GM21737 (cell line): Measurements from ENCODE around the gene C3orf38.
A peak's percentile ranks its signal among the peaks of the same experiment; 100 is the strongest.
"Not testable (repeated sequence)": the region's sequence is repeated elsewhere in the genome, so short reads cannot be mapped to it uniquely, and the experiment has no call there.

Experiments
- ATAC-seq: cut with Tn5 transposase; IDR thresholded peaks from one replicate; pipeline ENCODE4 v1.9.1; 2021; ENCODE audit warnings: mild to moderate bottlenecking, moderate library complexity; ENCODE audit not compliant: unreplicated experiment

Gene C3orf38

DNA sequence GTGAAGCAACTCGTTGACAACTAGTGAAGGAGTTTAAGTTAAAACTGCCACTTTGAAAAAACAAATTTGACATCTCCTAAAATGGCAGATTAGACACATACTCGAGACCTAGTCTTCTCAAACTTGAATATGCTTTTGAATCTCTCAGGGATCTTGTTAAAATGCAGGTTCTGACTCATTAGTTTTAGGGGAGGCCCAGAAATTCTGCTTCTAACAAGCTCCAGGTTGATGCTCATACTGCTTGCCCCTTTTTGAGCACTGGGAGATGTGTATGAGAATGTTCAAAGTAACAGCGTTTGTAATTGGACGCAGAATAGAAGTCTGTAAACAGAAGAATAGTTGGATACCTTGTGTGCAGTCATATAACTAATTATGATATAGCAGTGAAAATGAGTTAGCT lies 1.6 kb downstream of the C3orf38 start:
- ATAC-seq, result no peak

DNA sequence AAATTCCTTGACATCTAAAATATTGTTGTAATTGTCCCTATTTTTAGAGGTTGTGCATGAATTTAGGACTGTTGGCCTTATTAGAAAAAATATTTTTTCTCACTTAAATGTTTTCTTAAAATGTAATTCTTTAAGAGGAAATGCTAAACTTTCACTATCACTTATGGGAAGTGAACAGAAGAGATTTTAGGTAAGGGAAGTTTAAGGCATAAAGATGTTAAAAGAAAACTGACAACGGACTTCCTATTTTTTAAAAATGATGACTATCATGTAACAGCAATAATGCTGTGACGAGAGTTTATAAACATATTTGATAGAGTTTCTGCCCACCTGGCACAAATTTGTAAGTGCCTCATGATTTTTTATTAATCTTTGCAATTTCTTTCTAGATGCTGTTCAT lies 3.1 kb downstream of the C3orf38 start:
- ATAC-seq, result no peak

DNA sequence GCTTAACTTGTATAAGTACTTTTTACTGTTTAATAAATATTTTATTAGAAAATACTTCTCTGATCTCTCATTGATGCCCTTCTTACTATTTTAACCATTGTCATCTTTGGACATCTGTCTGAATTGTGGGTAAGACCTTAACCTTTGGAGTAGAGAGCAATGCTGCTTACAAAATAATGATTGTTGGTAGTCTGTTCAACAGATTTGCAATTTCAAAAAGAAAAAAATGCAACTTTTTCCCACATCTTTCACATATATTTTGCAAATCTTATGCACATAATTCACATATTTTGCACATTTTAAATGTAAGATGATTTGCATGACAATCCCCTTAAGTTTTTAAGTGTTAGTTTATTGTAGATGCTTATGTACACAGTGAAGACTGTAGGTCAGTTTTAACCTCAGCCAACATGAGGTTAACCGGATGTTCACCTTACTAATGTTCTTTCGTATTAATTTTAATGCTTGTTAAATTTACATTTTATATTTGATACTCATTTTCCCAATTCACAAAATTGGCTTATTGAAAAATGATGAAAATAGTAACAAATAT lies 16.7 kb downstream of the C3orf38 start:
- ATAC-seq, result no peak

DNA sequence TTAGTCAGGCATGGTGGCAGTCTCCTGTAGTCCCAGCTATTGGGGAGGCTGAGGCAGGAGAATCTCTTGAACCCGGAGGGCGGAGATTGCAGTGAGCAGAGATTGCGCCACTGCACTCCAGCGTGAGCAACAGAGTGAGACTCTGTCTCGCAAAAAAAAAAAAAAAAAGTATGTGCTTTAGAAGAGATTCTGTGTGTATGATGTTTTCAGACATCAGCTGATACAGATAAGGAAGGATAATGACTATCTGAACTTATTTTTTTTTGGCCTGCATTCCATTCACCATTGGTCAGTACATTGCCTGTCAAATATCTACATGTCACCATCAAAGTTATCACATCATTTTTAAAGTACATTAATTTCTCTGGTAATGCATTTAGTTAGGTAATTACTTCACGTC lies 17.4 kb downstream of the C3orf38 start:
- no peak for ATAC-seq

DNA sequence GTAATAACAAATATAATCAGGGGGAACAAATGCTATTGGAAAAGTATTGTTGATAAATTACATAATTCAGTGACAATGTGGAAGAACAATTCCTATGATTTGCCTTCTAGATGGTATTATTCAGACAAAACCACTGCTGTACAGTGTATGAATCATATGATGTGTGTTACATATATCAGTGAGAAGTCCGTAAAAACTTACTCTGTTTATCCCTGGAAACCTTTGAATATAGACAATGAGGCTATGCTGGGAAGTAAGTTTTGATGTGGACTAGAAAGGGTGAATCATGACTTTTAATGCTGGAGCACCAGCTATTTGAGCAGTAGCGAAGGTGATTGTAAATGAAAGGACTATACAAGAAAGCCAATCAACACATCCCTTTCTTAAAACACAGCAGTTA lies 17.9 kb downstream of the C3orf38 start:
- ATAC-seq, result no peak

DNA sequence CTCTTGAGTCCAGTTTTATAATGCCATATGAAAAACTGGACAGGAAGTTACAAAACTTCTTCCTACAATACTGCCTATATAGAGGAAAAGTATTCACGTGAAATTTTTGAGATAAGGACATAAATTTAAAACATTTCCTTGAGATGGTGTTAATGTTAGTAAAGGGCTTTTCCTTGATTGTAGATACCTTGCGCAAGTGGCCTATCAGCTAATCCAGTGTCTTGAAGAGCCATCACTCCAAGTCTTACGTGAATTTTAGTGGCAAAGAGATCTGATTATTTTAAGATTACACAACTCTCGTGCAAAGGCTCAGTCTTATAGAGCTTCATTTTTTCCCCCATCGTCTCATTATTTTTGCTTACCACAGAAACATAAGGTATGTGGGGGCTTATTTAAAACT lies 18.4 kb downstream of the C3orf38 start:
- ATAC-seq, result no peak

DNA sequence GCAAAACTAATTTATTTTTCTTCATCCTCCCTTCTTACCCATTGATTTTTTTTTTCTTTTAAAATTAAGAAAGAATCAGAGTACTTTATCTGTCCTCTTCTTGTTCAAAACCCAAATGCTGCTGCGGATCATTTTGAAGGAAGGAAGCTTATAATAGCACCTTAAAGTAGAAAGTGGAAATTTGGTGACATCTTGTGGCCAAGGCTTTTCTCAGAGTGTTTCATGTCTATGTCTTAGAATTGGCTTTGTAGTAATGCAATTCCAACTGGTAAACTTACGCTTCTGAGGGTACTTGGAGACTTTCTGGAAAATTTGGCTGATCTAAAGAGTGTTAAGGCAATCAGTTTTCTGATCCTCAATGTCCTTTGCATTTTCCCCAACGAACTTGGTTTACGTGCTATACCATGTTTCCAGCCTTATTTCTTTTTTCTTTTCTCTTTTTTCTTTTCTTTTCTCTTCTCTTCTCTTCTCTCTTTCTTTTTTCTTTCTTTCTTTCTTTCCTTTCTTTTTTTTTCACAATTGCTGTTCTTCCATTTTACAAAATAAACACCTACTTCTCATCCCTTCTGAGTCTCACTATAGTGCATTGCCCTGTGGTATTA lies 30.7 kb downstream of the C3orf38 start:
- peak; percentile 69 for ATAC-seq

DNA sequence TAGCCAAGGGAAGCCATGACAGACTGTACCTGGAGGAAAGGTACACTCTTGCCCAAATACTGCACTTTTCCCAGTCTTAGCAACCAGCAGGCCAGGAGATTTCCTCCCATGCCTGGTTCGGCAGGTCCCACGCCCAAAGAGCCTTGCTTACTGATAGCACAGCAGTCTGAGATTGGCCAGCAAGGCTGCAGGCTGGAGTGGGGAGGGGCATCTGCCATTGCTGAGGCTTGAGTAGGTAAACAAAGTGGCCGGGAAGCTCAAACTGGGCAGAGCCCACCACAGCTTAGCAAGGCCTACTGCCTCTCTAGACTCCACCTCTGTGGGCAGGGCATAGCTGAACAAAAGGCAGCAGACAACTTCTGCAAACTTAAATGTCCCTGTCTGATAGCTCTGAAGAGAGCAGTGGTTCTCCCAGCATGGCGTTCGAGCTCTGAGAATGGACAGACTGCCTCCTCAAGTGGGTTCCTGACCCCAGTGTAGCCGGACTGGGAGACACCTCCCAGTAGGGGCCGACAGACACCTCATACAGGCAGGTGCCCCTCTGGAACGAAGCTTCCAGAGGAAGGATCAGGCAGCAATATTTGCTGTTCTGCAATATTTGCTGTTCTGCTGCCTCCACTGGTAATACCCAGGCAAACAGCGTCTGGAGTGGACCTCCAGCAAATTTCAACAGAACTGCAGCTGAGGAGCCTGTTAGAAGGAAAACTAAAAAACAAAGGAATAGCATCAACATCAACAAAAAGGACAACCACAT lies 32.6 kb downstream of the C3orf38 start:
- ATAC-seq, result not testable (repeated sequence)

GRCh38 chr3:88188436-88188835 lies 38.7 kb downstream of the C3orf38 start:
- ATAC-seq, result no peak

GRCh38 chr3:88189361-88189810 lies 39.6 kb downstream of the C3orf38 start:
- ATAC-seq, result peak; percentile 84

- no peak for ATAC-seq
Measured at GRCh38 chr3:88191872-88192409, 42.2 kb downstream of the C3orf38 start.

DNA sequence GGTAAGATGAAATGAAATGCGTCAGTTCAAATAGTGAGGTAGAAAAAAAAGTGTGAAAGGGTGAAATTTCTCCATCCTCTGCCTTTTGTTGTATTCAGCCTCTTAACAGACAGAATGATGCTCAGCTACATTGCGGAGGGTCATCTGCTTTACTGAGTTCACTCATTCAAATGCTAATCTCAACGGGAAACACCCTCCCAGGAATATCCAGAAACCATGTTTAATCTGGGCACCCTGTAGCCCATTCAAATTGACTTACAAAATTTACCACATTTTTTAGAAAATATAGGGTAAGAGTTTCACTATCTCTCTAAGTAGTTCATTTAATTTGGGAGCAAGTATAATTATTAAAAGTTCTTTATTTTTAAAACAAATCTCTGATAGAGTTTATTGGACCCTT lies 42.9 kb downstream of the C3orf38 start:
- no peak for ATAC-seq

- no peak for ATAC-seq
Measured at GRCh38 chr3:88195951-88196434, 46.2 kb downstream of the C3orf38 start.

GRCh38 chr3:88198121-88198520 lies 48.4 kb downstream of the C3orf38 start:
- ATAC-seq, result no peak

- ATAC-seq, result peak; percentile 97
Measured at GRCh38 chr3:88203642-88204055, 53.9 kb downstream of the C3orf38 start.
